Posterior cingulate gyrus (tissue), 11 donors: ENCODE results near the gene TP63.

Source experiments
- DNase-seq, 10 donors: peaks; one replicate each; pipeline versions ENCODE4 v3.0.0 to v3.0.0-alpha.2; 2020 to 2021; ENCODE audit warnings: mixed read lengths in 3 of 10
- intact Hi-C: fragments of 100-400 bp; cut with DNase I; formaldehyde crosslinking; loops from one replicate; pipeline ENCODE4 v1.15.1; 2023

TP63 gene

GRCh38 chr3:189901481-189901880 lies 270.3 kb downstream of the TP63 start:
- DNase-seq, result no peak
- intact Hi-C loops, result no loop called here

DNA sequence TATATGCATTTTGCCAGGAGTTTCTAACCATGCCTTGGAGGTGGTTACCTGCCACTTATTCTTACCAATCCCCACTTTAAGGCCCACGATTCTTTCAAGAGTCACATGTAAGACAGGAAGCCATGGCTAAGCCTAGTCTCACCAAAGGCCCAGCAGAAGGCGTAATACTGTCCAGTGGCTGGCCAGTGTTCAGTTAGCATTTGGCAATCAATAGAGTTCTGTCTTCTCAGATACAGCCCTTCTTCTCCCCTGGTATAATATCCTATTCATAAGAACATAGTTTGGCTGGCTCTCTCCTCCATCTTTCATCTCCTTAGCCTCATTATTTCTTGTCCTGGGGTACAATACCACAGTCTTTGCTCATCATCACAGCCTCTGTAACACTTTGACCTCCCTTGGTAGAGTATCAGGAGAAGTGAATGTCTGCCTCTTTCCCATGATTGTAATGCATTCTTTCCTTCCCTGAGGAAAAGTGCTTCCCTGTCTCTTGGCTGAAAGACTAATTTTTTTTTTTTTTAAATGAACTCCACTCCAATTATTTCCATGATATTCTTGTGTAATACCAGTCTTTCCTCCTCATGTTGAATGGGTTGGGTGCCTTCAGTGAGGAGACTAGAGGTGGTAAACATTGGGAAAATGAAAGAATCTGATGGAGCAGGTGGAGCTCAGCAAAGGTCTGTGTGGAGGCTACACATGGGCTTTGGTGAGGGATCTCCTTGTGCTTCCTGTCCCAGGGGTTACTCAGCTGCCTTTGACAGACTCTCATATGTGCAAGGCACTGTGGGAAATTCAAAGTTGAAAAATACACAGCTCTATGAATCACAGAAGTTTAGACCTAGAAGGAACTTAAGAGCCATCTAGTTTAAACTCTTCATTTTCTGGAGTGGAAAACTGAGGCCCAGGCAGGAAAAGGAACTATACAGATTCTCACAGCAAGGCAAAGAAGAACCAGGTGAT lies 271.3 kb downstream of the TP63 start:
- no peak for DNase-seq
- intact Hi-C loops, result no loop called here

GRCh38 chr3:189903562-189904250 lies 272.5 kb downstream of the TP63 start:
- no peak for DNase-seq

GRCh38 chr3:189907803-189908202 lies 276.6 kb downstream of the TP63 start:
- intact Hi-C loops, result no loop called here

More at GRCh38 chr3:189903562-189904250, 272.5 kb downstream of the TP63 start:
- intact Hi-C loops, result no loop called here

GRCh38 chr3:189908646-189909045 lies 277.5 kb downstream of the TP63 start:
- no peak for DNase-seq
- intact Hi-C loops, result no loop called here

More at GRCh38 chr3:189907803-189908202, 276.6 kb downstream of the TP63 start:
- DNase-seq, result no peak

GRCh38 chr3:189909139-189909538 lies 277.9 kb downstream of the TP63 start:
- intact Hi-C loops, result no loop called here
- no peak for DNase-seq

GRCh38 chr3:189909573-189909972 lies 278.4 kb downstream of the TP63 start:
- intact Hi-C loops, result no loop called here

GRCh38 chr3:189911001-189911400 lies 279.8 kb downstream of the TP63 start:
- DNase-seq, result no peak
- intact Hi-C loops, result no loop called here

More at GRCh38 chr3:189909573-189909972, 278.4 kb downstream of the TP63 start:
- DNase-seq, result no peak

GRCh38 chr3:189914799-189915198 lies 283.6 kb downstream of the TP63 start:
- intact Hi-C loops, result no loop called here
- DNase-seq, result no peak

DNA sequence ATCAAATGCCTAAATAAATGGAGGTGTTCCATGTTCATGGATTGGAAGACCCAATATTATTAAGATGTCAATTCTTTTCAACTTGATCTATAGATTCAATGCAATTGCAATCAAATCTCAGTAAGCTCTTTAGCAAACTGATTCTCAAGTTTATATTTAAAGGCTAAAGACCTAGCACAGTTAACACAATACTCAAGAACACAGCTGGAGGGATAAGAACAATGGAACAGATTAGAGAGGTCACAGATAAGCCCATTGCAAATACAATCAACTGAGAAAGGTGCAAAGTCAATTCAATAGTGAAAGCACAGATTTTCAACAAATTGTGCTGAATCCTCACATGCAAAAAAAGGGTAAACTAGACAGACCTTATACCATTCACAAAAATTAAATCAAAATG lies 290.6 kb downstream of the TP63 start:
- intact Hi-C loops, result no loop called here
- DNase-seq, result no peak

DNA sequence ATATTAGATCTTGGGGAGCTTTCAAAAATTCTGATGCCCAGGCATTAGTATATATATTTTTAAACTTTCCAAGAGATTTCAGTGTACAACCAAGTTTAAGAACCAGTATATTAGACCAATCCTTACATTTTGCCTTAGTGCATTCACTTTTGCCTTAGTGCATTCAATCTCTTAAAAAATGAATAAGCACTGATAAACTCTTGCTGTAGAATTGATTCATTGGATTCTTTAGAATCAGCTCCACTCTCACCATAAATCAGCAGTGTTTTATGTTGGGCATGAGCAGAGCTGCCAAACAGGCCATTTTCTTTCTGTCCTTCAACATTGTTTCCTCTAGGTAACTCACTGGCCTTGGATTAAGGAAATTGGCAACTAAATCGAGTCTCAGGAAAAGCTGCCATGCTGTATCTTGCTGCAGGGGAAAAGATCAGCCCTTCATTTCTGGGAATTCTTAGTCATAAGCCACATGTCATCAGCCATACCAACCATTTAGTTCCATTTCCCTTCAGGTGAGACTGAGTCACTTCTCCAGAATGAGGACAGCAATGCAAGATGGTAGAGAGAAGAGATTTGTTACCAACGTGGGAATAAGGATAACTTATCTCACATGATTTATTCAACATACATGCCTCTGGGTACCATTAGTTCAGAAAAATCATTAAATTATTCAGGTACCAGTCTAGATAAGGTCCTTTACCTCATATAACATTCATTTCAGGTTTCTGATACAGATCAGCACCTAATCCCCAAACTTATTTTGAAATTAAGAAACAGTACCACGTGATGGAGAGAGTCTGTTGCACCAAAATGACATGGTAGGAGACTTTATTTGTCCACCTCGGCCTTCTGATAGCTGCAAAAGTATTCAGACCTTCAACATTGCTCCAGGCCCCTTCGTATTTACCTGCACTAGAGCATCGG lies 297.0 kb downstream of the TP63 start:
- intact Hi-C loops, result no loop called here
- no peak for DNase-seq

GRCh38 chr3:189936201-189936945 lies 305.2 kb downstream of the TP63 start:
- DNase-seq, result no peak
- intact Hi-C loops, result no loop called here

GRCh38 chr3:189937302-189938127 lies 306.3 kb downstream of the TP63 start:
- no peak for DNase-seq
- intact Hi-C loops, result no loop called here

GRCh38 chr3:189941125-189941524 lies 309.9 kb downstream of the TP63 start:
- intact Hi-C loops, result loop anchor here (10.0 kb wide), 1 partner anchor 676 kb away; no protein-coding TSS in a partner anchor
- no peak for DNase-seq

DNA sequence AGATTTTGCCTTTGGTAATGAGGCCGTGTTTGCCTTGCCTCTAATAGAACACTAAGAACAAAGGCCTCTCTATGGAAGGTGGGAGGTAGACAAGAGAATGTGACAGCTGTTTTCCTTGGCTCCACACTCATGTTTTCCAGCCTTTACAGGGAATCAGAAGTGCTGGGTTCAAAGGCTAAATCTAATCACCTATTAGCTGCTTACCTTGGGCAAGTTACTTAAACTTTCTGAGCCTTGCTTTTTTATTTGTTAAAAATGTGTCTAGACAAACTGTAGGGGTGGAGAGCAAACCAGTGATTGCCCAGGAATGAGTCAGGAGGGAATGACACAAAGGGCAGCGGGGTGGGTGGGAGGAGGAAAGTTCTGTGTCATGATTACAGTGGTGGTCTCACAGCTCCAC lies 310.5 kb downstream of the TP63 start:
- intact Hi-C loops, result loop anchor here (10.0 kb wide), 1 partner anchor 677 kb away; no protein-coding TSS in a partner anchor
- no peak for DNase-seq

DNA sequence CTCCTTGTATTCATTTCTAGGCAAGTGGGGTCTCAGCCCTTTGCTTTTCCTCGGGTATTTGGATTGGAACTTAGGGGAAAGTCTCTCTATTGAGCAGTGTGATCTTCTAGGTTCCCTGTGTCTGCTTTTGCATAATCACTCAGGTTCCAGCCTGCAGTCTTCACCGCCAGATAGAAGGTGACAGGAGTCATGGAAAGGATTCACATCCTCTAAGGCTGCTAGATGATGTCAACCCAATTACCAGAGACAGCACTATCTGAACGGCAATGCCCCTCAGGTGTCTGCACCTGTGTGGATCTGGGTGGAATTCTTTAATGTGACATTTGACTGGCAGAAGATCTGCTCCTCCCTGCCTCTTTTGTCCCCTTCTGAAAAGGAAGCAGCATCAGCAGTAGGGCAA lies 311.8 kb downstream of the TP63 start:
- intact Hi-C loops, result loop anchor here (10.0 kb wide), 1 partner anchor 678 kb away; no protein-coding TSS in a partner anchor

GRCh38 chr3:189944285-189945145 lies 313.3 kb downstream of the TP63 start:
- intact Hi-C loops, result loop anchor here (10.0 kb wide), 1 partner anchor 680 kb away; no protein-coding TSS in a partner anchor

More for the DNA sequence above, 311.8 kb downstream of the TP63 start:
- no peak for DNase-seq

More at GRCh38 chr3:189944285-189945145, 313.3 kb downstream of the TP63 start:
- no peak for DNase-seq
